Hepatocyte (in vitro differentiated cells): Measurements from ENCODE around the gene APOA4. TPM values are rescaled to one million over a fixed set of nuclear protein-coding genes. Genes with fewer than 3 reads are reported as not detected.

ENCODE experiments used
- DNase-seq: peaks from one replicate; pipeline ENCODE4 v3.0.0-alpha.2; 2016; ENCODE audit warnings: low spot score
- H2AFZ ChIP-seq: fragments of 200-600 bp; sonication (generic); 2 replicates; pipeline ENCODE4 v1.6.0; 2016; ENCODE audit warnings: antibody characterized with exemption, mild to moderate bottlenecking
- H3K27ac ChIP-seq: fragments of 200-600 bp; sonication (generic); 2 replicates; pipeline ENCODE4 v1.5.1; 2016; ENCODE audit warnings: mild to moderate bottlenecking
- H3K27me3 ChIP-seq: fragments of 200-600 bp; sonication (generic); 2 replicates; pipeline ENCODE4 v1.6.1; 2016
- H3K36me3 ChIP-seq: fragments of 200-600 bp; sonication (generic); replicated peaks from 2 replicates; pipeline ENCODE4 v1.5.1; 2016; ENCODE audit warnings: low read depth; ENCODE audit not compliant: insufficient read depth
- H3K4me1 ChIP-seq: fragments of 200-600 bp; sonication (generic); 2 replicates; pipeline ENCODE4 v1.5.1; 2016; ENCODE audit warnings: mild to moderate bottlenecking, moderate library complexity; ENCODE audit not compliant: insufficient read depth
- H3K4me2 ChIP-seq: fragments of 200-600 bp; sonication (generic); 2 replicates; pipeline ENCODE4 v1.6.0; 2016
- H3K4me3 ChIP-seq: fragments of 200-600 bp; sonication (generic); 2 replicates; pipeline ENCODE4 v1.5.1; 2016; ENCODE audit warnings: mild to moderate bottlenecking
- H3K79me2 ChIP-seq: fragments of 200-600 bp; sonication (generic); 2 replicates; pipeline ENCODE4 v1.6.0; 2017; ENCODE audit warnings: mild to moderate bottlenecking
- H3K9me2 ChIP-seq: fragments of 200-600 bp; sonication (generic); replicated peaks from 2 replicates; pipeline ENCODE4 v1.6.0; 2017; ENCODE audit warnings: mild to moderate bottlenecking; ENCODE audit not compliant: insufficient read depth
- H3K9me3 ChIP-seq: fragments of 200-600 bp; sonication (generic); 2 replicates; pipeline ENCODE4 v1.5.1; 2016; ENCODE audit warnings: low read depth, mild to moderate bottlenecking
- H4K20me1 ChIP-seq: fragments of 200-600 bp; sonication (generic); 2 replicates; pipeline ENCODE4 v1.6.0; 2016; ENCODE audit warnings: mild to moderate bottlenecking; ENCODE audit not compliant: insufficient read depth, poor library complexity, severe bottlenecking
- CTCF ChIP-seq: fragments of 200-600 bp; sonication (generic); IDR thresholded peaks from 2 replicates; pipeline ENCODE4 v1.5.1; 2016; ENCODE audit warnings: antibody characterized with exemption, mild to moderate bottlenecking; ENCODE audit not compliant: poor library complexity
- EZH2 ChIP-seq: fragments of 200-600 bp; sonication (generic); IDR thresholded peaks from 2 replicates; pipeline ENCODE4 v1.6.1; 2016; ENCODE audit warnings: antibody characterized with exemption, mild to moderate bottlenecking, borderline replicate concordance
- EZH2phosphoT487 ChIP-seq: fragments of 200-600 bp; sonication (generic); IDR thresholded peaks from one replicate; pipeline ENCODE4 v1.6.1; 2018; ENCODE audit warnings: antibody characterized with exemption, mild to moderate bottlenecking, low read depth, moderate library complexity; ENCODE audit not compliant: unreplicated experiment, severe bottlenecking
- WGBS: methylation state at CpG from one replicate; pipeline ENCODE4 v1.1.6; 2016; ENCODE audit warnings: low lambda C conversion rate; ENCODE audit errors: missing lambda C conversion rate; 5-methylcytosine and 5-hydroxymethylcytosine counted together
- polyA plus RNA-seq: library from polyadenylated mRNA; unstranded; fragments of >200 nt; fragmentation: Nextera tagmentation; extraction: Ambion mirVana; gene quantifications from 2 replicates; pipeline ENCODE4 v1.2.1, GENCODE V29; 2016
- total RNA-seq: library from RNA; depleted of rRNA; stranded (reverse); fragments of >200 nt; gene quantifications from 2 replicates; pipeline ENCODE4 v1.2.3, GENCODE V29; 2014

Gene APOA4
- total and polyA plus RNA-seq, 2 experiments from 2014 or later = 810 to 1,133 TPM

GRCh38 chr11:116849060-116849459 is 26.0 kb upstream of the APOA4 start:
- peaks cover 26% of the 10 kb centered on the region for H3K4me1 ChIP-seq
- no peak for DNase-seq
- no peaks in the 10 kb centered on the region for H3K36me3 ChIP-seq
- TF ChIP-seq EZH2 = no peak
- TF ChIP-seq EZH2phosphoT487 = no peak
- no peak for TF ChIP-seq CTCF
- WGBS = 97% methylated on average over 12 of the region's 12 CpGs
- H2AFZ ChIP-seq = no peak overlapping the region
- H3K79me2 ChIP-seq = no peaks in the 10 kb centered on the region
- no peaks in the 10 kb centered on the region for H3K9me3 ChIP-seq
- no peak overlapping the region for H3K4me2 ChIP-seq
- H3K27me3 ChIP-seq = no peaks in the 10 kb centered on the region
- H4K20me1 ChIP-seq = no peaks in the 10 kb centered on the region
- no peak overlapping the region for H3K4me3 ChIP-seq
- H3K27ac ChIP-seq = no peak overlapping the region
- H3K9me2 ChIP-seq = no peaks in the 10 kb centered on the region

- Histone ChIP-seq H2AFZ (no peak overlapping the region), H4K20me1 (no peaks in the 10 kb centered on the region), H3K4me1 (peaks cover 15% of the 10 kb centered on the region), H3K4me3 (no peak overlapping the region), H3K27ac (no peak overlapping the region), H3K4me2 (no peak overlapping the region), H3K27me3 (no peaks in the 10 kb centered on the region), H3K9me3 (no peaks in the 10 kb centered on the region), H3K79me2 (no peaks in the 10 kb centered on the region), H3K9me2 (no peaks in the 10 kb centered on the region), H3K36me3 (no peaks in the 10 kb centered on the region)
- 100% methylated on average over 4 of the region's 4 CpGs for WGBS
- TF ChIP-seq EZH2 (no peak), EZH2phosphoT487 (no peak)
- DNase-seq = no peak
These were observed 24.5 kb upstream of the APOA4 start for GRCh38 chr11:116847612-116848011.

GRCh38 chr11:116844722-116845121 is 21.6 kb upstream of the APOA4 start:
- TF ChIP-seq EZH2phosphoT487 = no peak
- no peak for TF ChIP-seq CTCF
- no peak for TF ChIP-seq EZH2
- no peak for DNase-seq
- H3K36me3 ChIP-seq = no peaks in the 10 kb centered on the region

GRCh38 chr11:116843661-116844060 is 20.6 kb upstream of the APOA4 start:
- no peaks in the 10 kb centered on the region for H4K20me1 ChIP-seq
- TF ChIP-seq CTCF = no peak
- TF ChIP-seq EZH2phosphoT487 = no peak
- no peak for TF ChIP-seq EZH2
- no peak overlapping the region for H2AFZ ChIP-seq
- H3K4me1 ChIP-seq = peaks cover 17% of the 10 kb centered on the region
- no peak overlapping the region for H3K4me3 ChIP-seq
- H3K27me3 ChIP-seq = no peaks in the 10 kb centered on the region
- 93% methylated on average over 9 of the region's 9 CpGs for WGBS
- H3K9me3 ChIP-seq = no peaks in the 10 kb centered on the region
- peak overlapping the region; percentile 92 for H3K27ac ChIP-seq
- no peaks in the 10 kb centered on the region for H3K79me2 ChIP-seq
- H3K36me3 ChIP-seq = no peaks in the 10 kb centered on the region
- DNase-seq = no peak
- H3K9me2 ChIP-seq = no peaks in the 10 kb centered on the region
- peak overlapping the region; percentile 30 for H3K4me2 ChIP-seq

More at GRCh38 chr11:116844722-116845121, 21.6 kb upstream of the APOA4 start:
- Histone ChIP-seq H4K20me1 (no peaks in the 10 kb centered on the region), H3K4me1 (peaks cover 9% of the 10 kb centered on the region), H3K4me3 (no peak overlapping the region), H3K79me2 (no peaks in the 10 kb centered on the region), H3K27ac (no peak overlapping the region), H3K9me3 (no peaks in the 10 kb centered on the region), H2AFZ (no peak overlapping the region), H3K4me2 (no peak overlapping the region), H3K9me2 (no peaks in the 10 kb centered on the region), H3K27me3 (no peaks in the 10 kb centered on the region)
- WGBS = 94% methylated on average over 4 of the region's 4 CpGs
